ENCODE data around the gene USE1. TPM values are rescaled to one million over a fixed set of nuclear protein-coding genes. Genes with fewer than 3 reads are reported as not detected.
A peak's percentile ranks its signal among the peaks of the same experiment; 100 is the strongest.

USE1 gene
- total RNA-seq, 1 experiment from 2014 or later, result 27.5 TPM

- Histone ChIP-seq H3K9me2 (ENCODE audit: insufficient read depth) (no peaks in the 10 kb centered on the region), H3K27me3 (ENCODE audit: insufficient read depth, low read length) (no peaks in the 10 kb centered on the region), H3K4me1 (ENCODE audit: control insufficient read depth in 1 of 2, insufficient read depth in 2 of 2, low read length in 2 of 2) (peaks cover 20 to 28% of the 10 kb centered on the region in 2 experiments), H3K9me3 (ENCODE audit: control insufficient read depth in 1 of 2, insufficient read depth in 1 of 2, low read depth in 1 of 2, low read length in 2 of 2) (no peaks in the 10 kb centered on the region), H3K4me3 (replicated peaks in 1 of 2; ENCODE audit: low read depth in 1 of 2, low read length in 2 of 2) (no peak overlapping the region), H3K4me2 (ENCODE audit: low read length) (no peak overlapping the region), H4K20me1 (ENCODE audit: insufficient read depth) (peaks cover 7% of the 10 kb centered on the region; the same call in 1 of the 2 replicates), H3K36me3 (ENCODE audit: control insufficient read depth in 1 of 2, insufficient read depth in 2 of 2, low read length in 2 of 2) (peaks cover 12 to 16% of the 10 kb centered on the region in 2 experiments; a peak in 3 of 4 replicates), H3K79me2 (ENCODE audit: insufficient read depth, low read length) (peaks cover 62% of the 10 kb centered on the region), H3K9ac (ENCODE audit: low read length) (no peak overlapping the region), H2AFZ (ENCODE audit: low read depth, low read length, poor library complexity, severe bottlenecking) (no peak overlapping the region), H3K27ac (ENCODE audit: low read depth, low read length) (no peak overlapping the region; the same call in 1 of the 2 replicates)
- intact Hi-C loops (cut with micrococcal nuclease), result no loop called here
- TF ChIP-seq CEBPB (IDR thresholded peaks at IDR 0.05; ENCODE audit: low read depth) (no peak), EGR1 (IDR thresholded peaks at IDR 0.05; ENCODE audit: low read depth) (no peak), YY1 (IDR thresholded peaks at IDR 0.05; ENCODE audit: extremely low read depth, insufficient replicate concordance, low read depth, low read length) (no peak), EZH2phosphoT487 (IDR thresholded peaks at IDR 0.05; ENCODE audit: borderline replicate concordance) (no peak), ZBTB33 (IDR thresholded peaks at IDR 0.05; ENCODE audit: extremely low read depth, insufficient replicate concordance, low read length) (no peak), ZNF274 (IDR thresholded peaks at IDR 0.05; ENCODE audit: low read depth, low read length) (no peak)
- ChIA-PET POLR2A (no interaction called here), CTCF (no interaction called here), RAD21 (ENCODE audit: low non-redundant PET in 1 of 2, low total read pairs in 2 of 2, uncharacterized antibody in 2 of 2, unreplicated experiment in 2 of 2) (no interaction called here)
- DNase-seq (ENCODE audit: low read depth, low spot score) (no peak), ATAC-seq (no peak)
- BruUV-seq (replicated peaks), result no TSS peak
These were observed 17.1 kb downstream of the USE1 start for GRCh38 chr19:17232258-17232657.

- H2AFZ ChIP-seq (ENCODE audit: low read depth, low read length, poor library complexity, severe bottlenecking), result no peak overlapping the region
- H3K4me2 ChIP-seq (ENCODE audit: low read length), result peak overlapping the region; percentile 98
- TF ChIP-seq POLR2A (IDR thresholded peaks at IDR 0.05; ENCODE audit: borderline replicate concordance, extremely low read depth, insufficient read depth, insufficient read length) (peak; percentile 54), FOSL1 (IDR thresholded peaks at IDR 0.05; ENCODE audit: low read depth) (no peak), POLR2AphosphoS5 (IDR thresholded peaks at IDR 0.05; ENCODE audit: low read depth, low read length) (peak; percentile 88)
- H3K27ac ChIP-seq (ENCODE audit: low read depth, low read length), result peak overlapping the region; percentile 100
- peak overlapping the region; percentile 94 for H3K9ac ChIP-seq (ENCODE audit: low read length)
- peak; percentile 77 for ATAC-seq
- ChIA-PET CTCF (interaction anchor here (0.6 to 1.4 kb wide), 2 partner anchors 9 to 49 kb away, joined by 3 read pairs; partner anchors contain the start of gene OCEL1), POLR2A (interaction anchor here (0.8 to 3.8 kb wide), 8 partner anchors 8 to 32 kb away, joined by 3 to 29 read pairs (median 5); partner anchors contain the start of genes BABAM1, OCEL1 and USE1), RAD21 (ENCODE audit: low non-redundant PET in 1 of 2, low total read pairs in 2 of 2, uncharacterized antibody in 2 of 2, unreplicated experiment in 2 of 2) (interaction anchor here in 1 of 2 experiments (1.9 kb wide), 1 partner anchor 8 kb away, joined by 5 read pairs; the partner anchor contains the start of gene OCEL1)
- H3K4me1 ChIP-seq (ENCODE audit: control insufficient read depth in 1 of 2, insufficient read depth in 2 of 2, low read length in 2 of 2), result peaks cover 13 to 27% of the 10 kb centered on the region in 2 experiments
- H3K79me2 ChIP-seq (ENCODE audit: insufficient read depth, low read length), result peaks cover 53% of the 10 kb centered on the region
- H4K20me1 ChIP-seq (ENCODE audit: insufficient read depth), result peaks cover 7% of the 10 kb centered on the region; the same call in 1 of the 2 replicates
- BruUV-seq (replicated peaks), result no TSS peak
- H3K36me3 ChIP-seq (ENCODE audit: control insufficient read depth in 1 of 2, insufficient read depth in 2 of 2, low read length in 2 of 2), result peaks cover 13 to 16% of the 10 kb centered on the region in 2 experiments; a peak in 3 of 4 replicates
- DNase-seq (ENCODE audit: low read depth, low spot score), result no peak
- no peaks in the 10 kb centered on the region for H3K9me2 ChIP-seq (ENCODE audit: insufficient read depth)
- intact Hi-C loops (cut with micrococcal nuclease), result no loop called here
- no peaks in the 10 kb centered on the region for H3K9me3 ChIP-seq (ENCODE audit: control insufficient read depth in 1 of 2, insufficient read depth in 1 of 2, low read depth in 1 of 2, low read length in 2 of 2)
- peak overlapping the region; percentile 91 to 93 for H3K4me3 ChIP-seq (replicated peaks in 1 of 2; ENCODE audit: low read depth in 1 of 2, low read length in 2 of 2)
- H3K27me3 ChIP-seq (ENCODE audit: insufficient read depth, low read length), result no peaks in the 10 kb centered on the region
These were observed 19.7 kb downstream of the USE1 start for GRCh38 chr19:17234911-17235299.

All from HCT116 (cell line).